Activated T-cell treated with anti-CD3 and anti-CD28 coated beads for 24 hours (primary cell): ENCODE results near the gene TAB2.
A peak's percentile ranks its signal among the peaks of the same experiment; 100 is the strongest.
"Not testable (repeated sequence)": the region's sequence is repeated elsewhere in the genome, so short reads cannot be mapped to it uniquely, and the experiment has no call there.

Experiments used
- DNase-seq: peaks from one replicate; pipeline ENCODE4 v3.0.0-alpha.2; 2020; ENCODE audit warnings: low read depth

The TAB2 gene

DNA sequence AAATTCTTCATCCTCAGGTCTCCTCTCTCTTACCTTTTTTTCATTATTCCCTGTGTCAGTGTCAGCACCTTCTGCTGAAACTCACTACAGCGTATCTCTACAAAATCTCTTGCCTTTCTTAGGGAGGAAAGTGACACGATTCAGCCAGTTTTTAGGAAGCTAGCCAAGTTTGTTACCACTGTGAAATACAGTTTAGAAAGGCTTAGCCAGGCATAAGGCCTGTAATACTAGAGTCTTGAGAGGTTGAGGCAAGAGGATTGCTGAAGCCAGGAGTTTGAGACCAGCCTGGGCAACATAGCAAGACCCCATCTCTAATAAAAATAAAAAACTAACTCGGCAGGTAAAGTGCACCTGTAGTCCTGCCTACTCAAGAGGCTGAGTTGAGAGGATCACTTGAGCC is 16.7 kb downstream of the TAB2 start:
- DNase-seq = no peak

DNA sequence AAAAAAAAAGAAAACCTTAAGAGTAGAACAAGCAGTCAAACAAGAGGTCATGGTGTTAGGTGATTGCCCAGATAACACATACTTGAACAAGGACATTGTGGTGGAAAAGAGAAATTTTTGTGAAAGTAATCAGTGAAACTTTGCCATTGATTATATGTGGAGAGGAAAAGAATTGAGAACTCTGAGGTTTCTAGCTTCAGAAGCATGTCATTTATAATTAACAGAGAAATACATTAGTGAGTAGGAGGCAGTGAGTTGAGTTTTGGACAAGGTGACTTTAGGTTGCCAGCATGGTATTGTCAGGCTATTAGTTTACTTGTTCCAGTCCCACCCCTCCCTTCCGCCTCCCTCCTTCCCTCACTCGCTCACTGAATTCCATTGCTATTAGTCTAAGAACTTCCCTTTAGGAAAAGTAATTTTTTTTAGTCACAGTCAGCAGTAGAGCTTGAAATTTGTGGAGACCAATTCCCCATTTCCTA is 17.2 kb downstream of the TAB2 start:
- no peak for DNase-seq

DNA sequence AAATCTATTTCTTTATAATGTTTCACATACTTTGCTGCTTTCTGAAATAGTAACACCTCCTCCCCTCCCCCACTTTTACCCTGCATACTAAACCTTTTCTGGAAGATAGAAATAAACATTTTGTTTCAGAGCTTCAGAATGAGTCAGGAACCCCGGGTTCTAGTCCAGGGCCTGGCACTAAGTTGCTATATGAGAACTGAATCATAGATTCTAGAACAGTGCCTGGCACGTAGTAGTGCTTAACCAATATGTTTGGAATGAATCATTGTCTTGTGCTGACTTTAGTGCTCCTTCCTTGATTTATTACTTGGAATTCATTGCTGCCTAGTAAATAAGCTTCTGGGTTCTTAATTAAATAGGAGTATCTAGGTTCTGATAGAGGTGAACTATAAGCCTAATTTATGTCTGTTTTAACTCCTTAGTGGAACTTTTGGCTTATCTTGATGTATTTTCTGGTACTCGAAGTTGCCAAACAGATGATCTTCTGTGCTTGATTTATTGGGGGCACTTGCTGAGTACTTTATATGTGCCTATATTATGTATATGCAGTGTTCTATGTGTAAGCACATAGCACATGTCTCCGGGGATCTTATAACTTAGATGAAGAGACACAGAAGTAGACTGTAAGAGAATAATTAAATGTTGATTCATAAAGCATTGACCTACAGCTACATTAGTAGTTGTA is 18.6 kb downstream of the TAB2 start:
- DNase-seq = peak; percentile 59

DNA sequence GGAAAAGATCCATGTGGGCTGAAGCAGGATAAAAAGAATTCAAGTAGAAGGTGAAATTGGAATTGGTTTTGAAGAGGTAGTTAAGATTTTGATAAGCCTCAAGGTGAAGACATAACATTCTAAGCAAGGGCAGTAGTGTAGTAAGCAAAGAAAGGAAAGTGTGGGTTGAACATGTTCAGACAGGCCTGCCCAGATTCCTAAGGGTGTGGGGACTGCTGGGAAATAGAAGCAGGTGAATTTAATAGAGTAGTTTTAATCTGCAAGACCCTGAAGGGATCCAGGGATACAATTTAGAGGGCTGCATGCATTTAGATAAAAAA is 19.1 kb downstream of the TAB2 start:
- no peak for DNase-seq

DNA sequence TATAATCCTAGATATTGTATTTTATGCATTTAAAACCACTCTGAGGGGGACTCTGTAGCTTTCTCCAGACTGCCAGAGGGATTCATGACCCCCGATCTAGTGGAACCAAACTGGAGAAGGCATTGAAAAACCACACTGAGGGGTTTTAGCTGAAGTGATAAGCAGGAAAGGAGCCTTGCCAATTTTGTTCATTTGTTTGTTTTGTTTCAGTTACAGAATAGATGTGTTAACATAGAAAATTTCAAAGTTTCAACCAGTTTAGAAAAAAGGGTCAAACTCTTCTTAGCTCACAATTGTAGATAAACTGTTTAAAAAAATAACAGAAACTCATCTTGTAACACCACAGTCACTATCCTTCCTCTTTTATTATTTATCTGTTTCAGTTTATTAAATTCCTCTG is 19.8 kb downstream of the TAB2 start:
- no peak for DNase-seq

DNA sequence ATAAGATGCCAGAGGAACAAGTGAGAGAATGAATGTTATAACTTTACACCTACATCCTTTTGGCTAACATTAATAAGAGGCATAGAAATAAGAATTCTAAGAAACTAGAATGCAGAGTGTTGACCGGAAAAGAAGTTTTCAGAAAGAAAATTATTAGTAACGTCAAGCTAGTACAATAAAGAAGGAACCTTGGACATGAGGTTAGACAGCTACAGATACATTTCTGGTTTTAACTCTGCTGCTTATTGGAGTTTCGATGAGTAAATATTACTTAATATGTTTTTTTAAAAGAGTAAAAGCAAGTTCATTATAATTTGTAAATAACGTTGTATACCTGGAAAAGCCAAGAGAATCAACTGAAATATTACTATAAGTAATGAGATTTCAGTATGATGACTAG is 22.7 kb downstream of the TAB2 start:
- DNase-seq = no peak

DNA sequence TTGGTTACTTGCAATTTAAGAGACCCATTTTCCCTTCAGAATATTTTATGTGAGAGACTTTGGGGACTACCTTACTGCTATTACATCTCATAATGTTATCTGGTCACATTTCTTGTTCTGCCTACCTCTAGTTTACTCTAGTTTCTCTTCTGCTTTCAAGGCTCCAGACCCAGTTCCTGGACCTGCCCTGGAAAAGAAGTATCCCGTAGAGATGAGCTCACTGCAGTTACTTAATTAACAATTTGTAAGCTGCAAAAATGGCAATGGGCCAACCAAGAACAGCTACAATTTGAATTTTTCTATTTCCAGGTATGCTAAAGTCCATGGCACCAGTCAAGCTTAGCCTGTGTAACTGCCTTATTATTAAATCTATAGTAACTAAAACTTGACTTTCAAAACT is 25.0 kb downstream of the TAB2 start:
- no peak for DNase-seq

DNA sequence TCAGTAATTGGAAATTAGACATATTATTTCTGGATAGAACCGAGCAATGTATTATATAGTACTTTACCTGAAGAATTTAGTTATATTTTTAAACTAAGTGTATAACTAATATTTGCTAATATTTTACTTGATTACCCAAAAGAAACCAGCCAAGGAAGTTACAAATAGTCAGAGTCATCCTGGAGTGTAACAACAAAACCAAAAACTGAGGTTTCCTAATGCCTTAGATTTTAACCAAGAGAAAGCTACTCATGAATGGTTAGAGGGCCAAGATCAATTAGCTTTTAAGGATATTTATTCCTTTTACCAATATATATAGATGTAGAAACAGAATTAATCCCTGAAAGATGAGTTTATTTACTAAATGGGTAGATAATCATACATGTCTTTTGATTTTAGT is 26.0 kb downstream of the TAB2 start:
- DNase-seq = no peak

DNA sequence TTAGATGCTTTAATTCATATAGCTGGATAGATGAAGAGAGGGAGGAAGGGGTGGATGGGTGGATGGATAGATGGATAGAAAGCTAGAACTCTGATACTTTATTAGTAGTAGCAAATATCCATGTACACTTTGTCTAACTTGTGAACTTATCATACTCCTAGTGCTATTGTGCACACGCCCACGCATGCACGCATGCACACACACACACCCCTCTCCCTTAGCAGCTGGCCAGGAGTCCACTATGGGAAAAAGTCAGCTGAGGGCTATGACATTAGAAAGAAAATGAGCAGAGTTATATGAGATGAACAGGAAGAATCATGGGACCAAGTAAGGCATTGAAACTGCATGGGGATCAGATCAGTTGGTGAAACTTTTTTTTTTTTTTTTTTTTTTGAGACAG is 28.6 kb downstream of the TAB2 start:
- DNase-seq = no peak

DNA sequence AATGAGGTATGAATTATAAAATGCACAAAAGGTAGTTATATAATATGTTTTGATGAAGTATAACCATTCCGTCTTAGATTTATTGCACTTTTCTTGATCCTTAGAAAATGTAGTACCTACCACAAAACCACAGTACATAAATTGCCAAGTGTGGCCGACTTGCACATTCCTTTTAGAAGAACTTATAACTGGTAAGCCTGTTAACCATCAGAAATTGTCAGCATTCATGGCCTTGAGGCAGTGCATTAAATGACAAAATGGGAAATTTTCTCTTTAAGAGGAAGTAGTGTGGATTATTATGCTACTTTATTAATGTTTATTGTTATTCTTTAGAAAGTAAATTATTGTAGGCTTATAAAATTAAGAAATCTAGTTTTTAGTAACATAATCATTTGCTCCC is 29.6 kb downstream of the TAB2 start:
- no peak for DNase-seq

DNA sequence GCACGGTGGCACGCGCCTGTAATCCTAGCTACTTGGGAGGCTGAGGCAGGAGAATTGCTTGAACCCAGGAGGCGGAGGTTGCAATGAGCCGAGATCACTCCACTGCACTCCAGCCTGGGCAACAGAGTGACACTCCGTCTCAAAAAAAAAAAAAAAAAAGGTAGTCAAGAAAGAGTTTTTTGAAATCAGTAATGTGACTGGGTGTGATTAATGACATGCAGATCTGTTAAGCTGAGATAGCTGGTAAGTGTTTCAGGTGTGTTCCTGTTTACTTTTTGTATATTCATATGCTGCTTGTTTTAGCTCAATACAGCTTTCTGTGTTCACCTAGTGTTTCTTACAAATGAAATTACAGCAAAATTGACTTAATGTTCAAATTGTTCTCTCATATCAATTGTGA is 31.8 kb downstream of the TAB2 start:
- not testable (repeated sequence) for DNase-seq

DNA sequence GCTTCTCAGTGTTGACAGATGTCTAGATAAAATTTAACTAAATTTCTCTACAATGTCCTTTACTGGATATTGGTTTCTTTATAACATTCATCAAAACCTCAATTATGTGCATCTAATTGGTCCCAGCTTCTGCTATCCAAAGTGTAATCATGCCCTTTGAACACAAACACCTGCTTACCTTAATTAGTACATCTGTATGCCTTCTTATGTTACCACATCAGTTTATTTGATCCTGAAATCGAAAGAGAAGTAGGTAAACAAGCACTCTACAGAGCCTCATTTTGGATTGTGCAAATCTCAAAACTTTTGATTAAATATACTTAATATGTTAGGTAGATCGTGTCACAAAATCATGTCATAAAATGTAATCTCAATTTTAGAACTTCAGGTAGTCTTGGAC is 36.5 kb downstream of the TAB2 start:
- no peak for DNase-seq

DNA sequence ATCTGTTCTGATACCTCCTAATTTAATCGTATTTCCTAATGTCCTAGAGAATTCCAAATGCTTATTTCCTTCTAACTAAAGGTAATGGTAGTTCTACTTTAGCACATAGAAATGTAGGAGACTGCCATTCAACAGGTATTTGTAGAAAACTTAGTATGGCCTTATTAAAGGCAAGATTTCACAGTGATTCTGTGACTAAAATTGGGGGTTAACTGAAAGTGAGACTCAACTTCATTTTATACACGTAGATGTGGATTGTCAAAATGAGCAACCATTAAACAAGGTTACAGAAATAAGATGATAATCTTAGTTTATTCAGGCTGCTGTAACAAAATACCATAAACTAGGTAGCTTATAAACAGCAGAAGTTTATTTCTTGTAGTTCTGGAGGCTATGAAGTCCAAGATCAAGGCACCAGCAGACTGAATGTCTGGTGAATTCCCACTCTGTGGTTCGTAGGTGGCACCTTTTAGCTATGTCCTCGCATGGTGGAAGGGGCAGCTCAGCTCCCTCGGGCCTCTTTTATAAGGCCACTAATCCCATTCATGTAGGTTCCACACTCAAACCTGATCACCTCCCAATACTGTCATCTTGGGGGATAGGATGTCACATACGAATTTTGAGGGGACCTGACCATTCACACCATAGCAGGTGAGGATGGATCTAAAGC is 38.7 kb downstream of the TAB2 start:
- DNase-seq = no peak

DNA sequence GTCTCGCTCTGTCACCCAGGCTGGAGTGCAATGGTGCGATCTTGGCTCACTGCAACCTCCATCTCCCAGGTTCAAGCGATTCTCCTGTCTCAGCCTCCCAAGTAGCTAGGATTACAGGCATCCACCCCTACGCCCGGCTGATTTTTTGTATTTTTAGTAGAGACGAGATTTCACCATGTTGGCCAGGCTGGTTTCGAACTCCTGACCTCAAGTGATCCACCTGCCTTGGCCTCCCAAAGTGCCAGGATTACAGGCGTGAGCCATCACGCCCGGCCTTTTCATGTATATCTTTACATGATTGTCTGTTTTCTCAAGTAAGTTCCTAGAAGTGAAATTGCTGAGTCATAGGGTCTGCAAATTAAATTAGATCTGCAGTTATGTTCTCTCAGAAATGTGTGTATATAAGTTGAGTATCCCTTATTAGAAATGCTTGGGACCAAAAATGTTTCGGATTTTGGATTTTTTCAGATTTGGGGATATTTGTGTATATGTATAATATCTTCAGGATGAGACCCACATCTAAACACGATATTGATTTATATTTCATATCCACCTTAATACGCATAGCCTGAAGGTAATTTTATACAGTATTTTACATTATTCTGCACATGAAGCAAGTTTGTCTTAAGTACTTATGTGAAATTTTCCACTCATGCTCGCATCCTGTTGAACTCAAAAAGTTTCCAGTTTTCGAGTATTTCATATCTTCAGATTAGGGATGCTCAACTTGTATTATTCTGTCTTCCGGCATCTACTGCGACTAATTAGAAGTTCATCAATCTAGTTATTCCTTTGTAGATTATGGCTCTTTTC is 40.4 kb downstream of the TAB2 start:
- DNase-seq = no peak

DNA sequence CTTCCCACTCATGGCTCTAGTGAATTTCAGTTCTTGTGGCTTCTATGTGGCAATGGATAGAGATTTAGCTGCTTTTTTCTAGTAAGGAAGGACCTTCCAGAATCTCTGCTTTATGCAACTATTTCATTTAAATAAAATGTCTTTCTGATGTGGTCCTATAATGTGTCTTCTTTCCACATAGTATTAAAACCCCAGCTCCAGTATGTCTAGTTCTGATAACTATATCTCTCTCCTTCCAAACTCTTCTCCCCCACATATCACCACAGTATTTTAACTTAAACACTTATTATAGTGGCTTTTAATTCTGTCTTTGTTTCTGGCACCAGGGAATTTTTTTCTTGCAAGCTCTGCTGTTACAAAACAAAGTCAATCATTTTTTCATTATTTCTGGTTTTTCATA is 41.9 kb downstream of the TAB2 start:
- DNase-seq = no peak

DNA sequence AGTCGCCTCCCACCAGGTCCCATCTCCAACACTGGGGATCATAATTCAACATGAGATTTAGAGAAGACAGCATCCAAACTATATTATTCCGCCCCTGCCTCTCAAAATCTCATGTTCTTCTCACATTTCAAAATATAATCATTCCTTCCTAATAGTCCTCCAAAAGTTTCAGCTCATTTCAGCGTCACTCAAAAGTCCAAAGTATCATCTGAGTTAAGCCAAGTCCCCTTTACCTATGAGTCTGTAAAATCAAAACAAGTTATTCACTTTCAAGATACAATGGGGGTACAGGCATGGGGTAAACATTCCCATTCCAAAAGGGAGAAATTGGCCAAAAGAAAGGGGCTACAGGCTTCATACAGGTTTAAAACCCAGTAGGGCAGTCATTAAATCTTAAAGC is 43.0 kb downstream of the TAB2 start:
- no peak for DNase-seq

DNA sequence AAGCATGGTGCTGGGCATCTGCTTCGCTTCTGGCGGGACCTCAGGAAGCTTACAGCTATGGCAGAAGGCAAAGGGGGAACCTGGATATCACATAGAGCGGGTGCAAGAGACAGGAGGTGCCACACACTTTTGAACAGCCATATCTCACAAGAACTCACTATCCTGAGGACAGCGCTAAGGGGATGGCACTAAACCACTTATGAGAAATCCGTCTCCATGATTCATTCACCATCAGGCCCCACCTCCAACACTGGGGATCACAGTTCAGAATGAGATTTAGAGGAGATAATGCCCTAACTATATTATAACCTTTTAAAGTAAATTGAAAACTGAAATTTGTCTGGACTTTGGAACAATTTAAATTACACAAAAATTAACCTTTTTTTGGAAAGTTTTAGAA is 44.8 kb downstream of the TAB2 start:
- DNase-seq = no peak

DNA sequence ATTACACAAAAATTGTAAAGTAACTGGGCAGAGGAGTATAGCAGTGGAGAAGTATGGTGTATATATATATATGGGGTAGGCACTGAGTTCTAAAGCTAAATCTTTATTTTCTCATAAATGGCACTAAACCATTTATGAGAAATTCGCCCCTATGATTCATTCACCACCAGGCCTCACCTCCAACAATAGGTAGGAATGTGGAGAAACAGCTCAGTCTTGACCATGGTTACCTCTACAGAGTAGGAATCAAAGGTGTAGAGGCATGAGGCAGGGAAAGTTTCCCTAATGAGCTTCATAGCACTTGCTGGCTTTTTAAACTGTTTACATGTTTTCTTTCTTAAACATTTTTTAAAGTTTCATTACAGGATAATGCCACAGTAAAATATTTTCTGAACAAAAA is 45.6 kb downstream of the TAB2 start:
- DNase-seq = no peak

DNA sequence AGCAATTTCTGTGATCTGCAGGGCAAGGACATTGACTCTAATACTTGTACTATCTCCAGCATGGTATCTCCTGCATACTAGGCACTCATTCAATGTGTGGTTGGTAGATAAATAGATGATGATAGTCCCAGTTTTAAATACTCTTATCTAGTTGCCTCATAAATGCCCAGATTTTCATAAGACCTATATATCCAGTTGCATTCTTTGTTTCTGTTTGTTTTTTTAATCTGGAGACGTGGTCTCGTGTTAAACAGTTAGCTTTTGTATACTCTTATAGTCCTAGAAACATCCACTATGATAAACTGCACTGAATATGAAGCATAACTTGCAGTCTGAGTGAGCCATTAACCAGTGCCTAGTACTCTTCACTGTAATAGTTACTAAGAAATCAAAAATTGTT is 47.0 kb downstream of the TAB2 start:
- no peak for DNase-seq

DNA sequence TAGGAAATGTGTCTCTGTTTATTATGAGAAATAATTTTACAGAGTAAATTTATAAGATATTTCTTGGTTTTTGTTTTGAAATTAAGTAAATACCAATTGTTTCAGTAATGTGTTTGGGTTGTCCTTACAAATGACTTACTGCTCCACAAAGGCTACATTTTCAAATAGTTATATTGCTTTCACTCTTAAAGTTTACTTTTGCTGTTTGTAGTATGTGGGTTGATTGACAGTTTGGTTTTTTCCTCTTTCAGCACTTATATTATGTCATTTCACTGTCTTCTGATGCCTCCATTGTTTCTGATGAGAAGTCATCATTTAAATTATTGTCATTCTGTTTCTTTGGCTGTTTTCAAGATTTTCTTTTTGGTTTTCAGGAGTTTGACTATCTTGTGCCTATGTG is 47.7 kb downstream of the TAB2 start:
- DNase-seq = no peak

DNA sequence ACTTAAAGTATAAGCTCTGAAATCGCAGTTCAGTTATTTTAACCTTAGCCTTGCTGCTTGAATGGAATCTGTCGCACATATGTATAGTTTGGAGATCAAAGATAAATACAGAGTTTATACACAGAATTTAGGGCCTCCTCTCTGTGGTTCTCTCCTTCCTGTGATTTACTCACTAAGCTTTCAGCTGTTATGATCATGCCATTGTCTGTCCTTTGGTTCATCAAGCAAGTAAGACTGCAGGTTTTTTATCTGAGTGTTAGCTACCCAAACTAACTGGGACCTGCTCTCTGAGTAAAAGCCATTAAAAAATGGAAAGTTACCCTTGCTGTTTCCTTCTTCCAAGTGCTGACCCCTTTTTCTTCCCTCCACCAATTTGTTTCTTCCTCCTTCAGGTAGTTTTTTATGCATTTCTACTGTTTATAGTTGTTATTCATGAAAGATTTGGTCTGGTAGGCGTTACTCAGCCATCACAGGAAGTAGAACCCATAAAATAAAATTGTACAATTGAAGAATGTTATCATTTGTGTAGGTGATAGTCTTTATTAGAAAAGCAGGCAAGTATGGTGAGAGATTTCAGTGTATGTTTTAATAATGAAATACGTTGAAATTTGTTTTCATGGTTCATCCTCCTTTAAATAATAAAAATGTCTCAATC is 48.9 kb downstream of the TAB2 start:
- DNase-seq = no peak

DNA sequence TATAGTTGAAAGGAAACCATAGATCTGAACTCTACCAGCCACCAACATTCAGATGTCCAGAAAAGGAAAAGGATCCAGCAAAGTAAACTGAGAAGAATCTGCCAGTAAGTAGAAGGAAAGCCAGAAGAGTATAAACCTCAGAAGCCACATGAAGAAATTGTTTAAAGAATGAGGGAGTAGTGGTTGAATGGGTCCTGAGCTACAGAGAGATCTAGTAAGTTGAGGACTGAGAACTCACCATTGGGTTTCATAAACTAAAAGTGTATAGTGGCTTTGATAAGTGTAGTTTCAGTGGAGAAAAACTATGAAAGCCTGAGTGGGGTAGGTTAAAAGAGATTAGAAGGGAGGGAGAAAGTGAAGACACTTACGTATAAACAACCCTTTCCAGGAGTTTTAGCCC is 50.6 kb downstream of the TAB2 start:
- DNase-seq = no peak

DNA sequence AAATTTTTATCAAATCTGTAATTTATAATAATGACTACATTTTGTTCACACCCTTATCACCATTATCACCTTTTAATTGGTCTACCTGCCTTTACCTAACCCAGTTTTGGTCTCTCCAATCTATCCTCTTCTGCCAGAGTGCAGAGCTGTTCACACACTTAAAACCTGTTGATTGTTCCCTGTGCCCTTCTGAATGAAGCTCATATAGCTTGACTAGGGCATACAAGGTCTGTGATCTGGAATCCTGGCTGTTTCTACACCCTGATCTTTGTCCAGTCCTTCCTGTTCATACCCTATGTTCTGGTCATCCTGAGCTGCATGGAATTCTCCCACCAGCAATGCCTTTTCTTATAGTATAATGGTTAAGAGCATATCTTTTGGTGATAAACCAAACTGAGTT is 53.6 kb downstream of the TAB2 start:
- no peak for DNase-seq
